HEK293 (cell line): ENCODE results near the gene SPATA7.

ENCODE experiments used
- IKZF3 ChIP-seq: fragments of 450-650 bp; IDR thresholded peaks from 2 replicates; pipeline ENCODE4 v1.5.0; 2018; ENCODE audit warnings: missing biosample characterization, mild to moderate bottlenecking, missing genetic modification characterization, moderate library complexity
- SP2 ChIP-seq: fragments of 450-650 bp; formaldehyde crosslinking; IDR thresholded peaks from 2 replicates; pipeline ENCODE4 v1.5.1; 2016; ENCODE audit warnings: missing biosample characterization, missing genetic modification characterization
- TCF7L2 ChIP-seq: IDR thresholded peaks from 2 replicates; pipeline ENCODE4 v1.6.1; 2011; ENCODE audit warnings: low read depth, mild to moderate bottlenecking, inconsistent platforms, low read length, moderate library complexity, borderline replicate concordance
- WT1 ChIP-seq: fragments of 450-650 bp; formaldehyde crosslinking; IDR thresholded peaks from 2 replicates; pipeline ENCODE4 v1.5.1; 2016; ENCODE audit warnings: missing biosample characterization, missing genetic modification characterization
- ZNF302 ChIP-seq: fragments of 450-650 bp; formaldehyde crosslinking; IDR thresholded peaks from 2 replicates; pipeline ENCODE4 v1.5.1; 2016; ENCODE audit warnings: missing biosample characterization, missing genetic modification characterization, low read depth
- ZNF658 ChIP-seq: fragments of 450-650 bp; formaldehyde crosslinking; IDR thresholded peaks from 2 replicates; pipeline ENCODE4; 2016; ENCODE audit warnings: missing biosample characterization, missing genetic modification characterization
- TF ChIP-seq, protein P1 (sequence below): fragments of 450-650 bp; formaldehyde crosslinking; IDR thresholded peaks from 2 replicates; pipeline ENCODE4 v1.5.1; 2016; ENCODE audit warnings: missing biosample characterization, missing genetic modification characterization
- TF ChIP-seq, protein P2 (sequence below): fragments of 450-650 bp; formaldehyde crosslinking; IDR thresholded peaks from 2 replicates; pipeline ENCODE4 v1.5.1; 2017; ENCODE audit warnings: missing biosample characterization, mild to moderate bottlenecking, missing genetic modification characterization, moderate library complexity

DNA sequence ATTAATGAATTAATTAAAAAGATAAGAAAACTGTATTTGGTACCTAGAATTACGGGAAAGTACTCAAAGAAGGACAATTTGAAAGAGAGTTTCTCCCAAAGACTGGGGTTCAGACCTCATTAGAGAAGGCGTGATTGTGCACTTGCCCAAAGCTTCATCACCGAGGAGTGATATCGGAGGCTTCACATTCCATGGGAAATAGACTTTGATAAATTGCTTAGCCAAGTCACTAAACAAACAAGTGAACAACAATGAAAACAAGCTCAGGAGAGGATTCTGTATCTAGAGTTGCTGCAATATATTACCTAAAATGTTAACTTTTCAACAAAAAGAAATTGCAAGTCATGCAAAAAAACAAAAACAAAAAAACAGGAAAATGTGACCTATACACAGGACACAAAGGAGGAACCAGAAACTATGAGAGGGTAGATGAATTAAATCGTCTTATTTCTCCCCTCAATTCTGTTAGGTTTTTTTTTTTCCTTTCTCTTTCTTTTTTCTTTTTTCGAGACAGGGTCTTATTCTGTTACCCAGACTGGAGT is 3.4 kb downstream of the SPATA7 start:
- TF ChIP-seq, protein P1, sequence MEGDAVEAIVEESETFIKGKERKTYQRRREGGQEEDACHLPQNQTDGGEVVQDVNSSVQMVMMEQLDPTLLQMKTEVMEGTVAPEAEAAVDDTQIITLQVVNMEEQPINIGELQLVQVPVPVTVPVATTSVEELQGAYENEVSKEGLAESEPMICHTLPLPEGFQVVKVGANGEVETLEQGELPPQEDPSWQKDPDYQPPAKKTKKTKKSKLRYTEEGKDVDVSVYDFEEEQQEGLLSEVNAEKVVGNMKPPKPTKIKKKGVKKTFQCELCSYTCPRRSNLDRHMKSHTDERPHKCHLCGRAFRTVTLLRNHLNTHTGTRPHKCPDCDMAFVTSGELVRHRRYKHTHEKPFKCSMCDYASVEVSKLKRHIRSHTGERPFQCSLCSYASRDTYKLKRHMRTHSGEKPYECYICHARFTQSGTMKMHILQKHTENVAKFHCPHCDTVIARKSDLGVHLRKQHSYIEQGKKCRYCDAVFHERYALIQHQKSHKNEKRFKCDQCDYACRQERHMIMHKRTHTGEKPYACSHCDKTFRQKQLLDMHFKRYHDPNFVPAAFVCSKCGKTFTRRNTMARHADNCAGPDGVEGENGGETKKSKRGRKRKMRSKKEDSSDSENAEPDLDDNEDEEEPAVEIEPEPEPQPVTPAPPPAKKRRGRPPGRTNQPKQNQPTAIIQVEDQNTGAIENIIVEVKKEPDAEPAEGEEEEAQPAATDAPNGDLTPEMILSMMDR (tag by site-specific recombination): no peak
- no peak for TF ChIP-seq IKZF3 (tag by site-specific recombination)
- no peak for TF ChIP-seq ZNF302
- TF ChIP-seq ZNF658 (tag by site-specific recombination): no peak
- TF ChIP-seq, protein P2, sequence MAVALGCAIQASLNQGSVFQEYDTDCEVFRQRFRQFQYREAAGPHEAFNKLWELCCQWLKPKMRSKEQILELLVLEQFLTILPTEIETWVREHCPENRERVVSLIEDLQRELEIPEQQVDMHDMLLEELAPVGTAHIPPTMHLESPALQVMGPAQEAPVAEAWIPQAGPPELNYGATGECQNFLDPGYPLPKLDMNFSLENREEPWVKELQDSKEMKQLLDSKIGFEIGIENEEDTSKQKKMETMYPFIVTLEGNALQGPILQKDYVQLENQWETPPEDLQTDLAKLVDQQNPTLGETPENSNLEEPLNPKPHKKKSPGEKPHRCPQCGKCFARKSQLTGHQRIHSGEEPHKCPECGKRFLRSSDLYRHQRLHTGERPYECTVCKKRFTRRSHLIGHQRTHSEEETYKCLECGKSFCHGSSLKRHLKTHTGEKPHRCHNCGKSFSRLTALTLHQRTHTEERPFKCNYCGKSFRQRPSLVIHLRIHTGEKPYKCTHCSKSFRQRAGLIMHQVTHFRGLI (tag by site-specific recombination): no peak
- TF ChIP-seq SP2 (tag by site-specific recombination): no peak
- TF ChIP-seq TCF7L2: no peak
- TF ChIP-seq WT1 (tag by site-specific recombination): no peak
